GM21786 (cell line): ENCODE data around the gene HRH1.

ENCODE experiments used
- ATAC-seq: cut with Tn5 transposase; IDR thresholded peaks from one replicate; pipeline ENCODE4 v1.9.1; 2021; ENCODE audit not compliant: unreplicated experiment

The HRH1 gene

GRCh38 chr3:11312166-11312565 lies 157.9 kb downstream of the HRH1 start:
- ATAC-seq: no peak
